Stimulated activated CD4-positive, alpha-beta T cell treated with anti-CD3 and anti-CD28 coated beads, Interleukin-4, amount 100 ng/mL, for 1 hour (primary cell): ENCODE data around the gene SDR39U1.

ENCODE experiments used
- DNase-seq: peaks from one replicate; pipeline ENCODE4 v3.0.0-alpha.2; 2020

Gene SDR39U1

DNA sequence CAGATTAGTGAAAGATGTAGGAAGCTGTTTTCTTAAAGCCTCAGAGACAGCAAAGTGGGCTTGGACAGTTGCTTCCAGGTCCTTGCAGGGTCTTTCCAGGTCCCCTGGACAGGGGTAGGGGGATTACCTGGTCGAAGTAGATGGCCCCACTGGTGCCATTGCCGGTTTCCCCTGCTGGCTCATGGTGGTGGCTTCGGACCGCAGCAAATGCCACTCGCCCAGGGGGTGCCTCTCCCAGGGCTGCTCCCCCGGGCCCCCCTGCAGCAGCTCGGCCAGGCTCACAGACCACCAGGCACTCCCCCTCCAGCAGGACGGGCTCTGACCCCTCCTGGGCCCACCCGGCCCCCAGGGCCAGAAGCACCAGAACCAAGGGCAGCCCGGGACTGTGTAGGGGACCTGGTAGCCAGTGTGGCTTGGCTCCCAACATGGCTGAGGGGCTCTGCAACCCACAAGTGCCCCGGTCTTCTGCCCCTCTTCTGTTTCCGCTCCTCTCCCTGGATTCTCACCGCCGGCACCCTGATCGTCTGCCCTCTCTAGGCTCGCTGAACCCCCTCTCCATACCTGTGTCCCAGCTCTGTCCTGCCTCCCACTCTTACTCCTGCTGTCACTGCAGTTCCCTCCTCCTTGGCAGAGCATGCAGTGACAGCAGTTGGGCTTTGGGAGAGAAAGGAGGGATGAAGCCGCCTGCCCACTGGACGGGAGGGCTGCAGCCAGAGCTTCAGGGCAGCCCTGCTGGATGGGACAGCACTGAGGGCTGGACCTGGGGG is 13.8 kb downstream of the SDR39U1 start:
- DNase-seq: no peak

DNA sequence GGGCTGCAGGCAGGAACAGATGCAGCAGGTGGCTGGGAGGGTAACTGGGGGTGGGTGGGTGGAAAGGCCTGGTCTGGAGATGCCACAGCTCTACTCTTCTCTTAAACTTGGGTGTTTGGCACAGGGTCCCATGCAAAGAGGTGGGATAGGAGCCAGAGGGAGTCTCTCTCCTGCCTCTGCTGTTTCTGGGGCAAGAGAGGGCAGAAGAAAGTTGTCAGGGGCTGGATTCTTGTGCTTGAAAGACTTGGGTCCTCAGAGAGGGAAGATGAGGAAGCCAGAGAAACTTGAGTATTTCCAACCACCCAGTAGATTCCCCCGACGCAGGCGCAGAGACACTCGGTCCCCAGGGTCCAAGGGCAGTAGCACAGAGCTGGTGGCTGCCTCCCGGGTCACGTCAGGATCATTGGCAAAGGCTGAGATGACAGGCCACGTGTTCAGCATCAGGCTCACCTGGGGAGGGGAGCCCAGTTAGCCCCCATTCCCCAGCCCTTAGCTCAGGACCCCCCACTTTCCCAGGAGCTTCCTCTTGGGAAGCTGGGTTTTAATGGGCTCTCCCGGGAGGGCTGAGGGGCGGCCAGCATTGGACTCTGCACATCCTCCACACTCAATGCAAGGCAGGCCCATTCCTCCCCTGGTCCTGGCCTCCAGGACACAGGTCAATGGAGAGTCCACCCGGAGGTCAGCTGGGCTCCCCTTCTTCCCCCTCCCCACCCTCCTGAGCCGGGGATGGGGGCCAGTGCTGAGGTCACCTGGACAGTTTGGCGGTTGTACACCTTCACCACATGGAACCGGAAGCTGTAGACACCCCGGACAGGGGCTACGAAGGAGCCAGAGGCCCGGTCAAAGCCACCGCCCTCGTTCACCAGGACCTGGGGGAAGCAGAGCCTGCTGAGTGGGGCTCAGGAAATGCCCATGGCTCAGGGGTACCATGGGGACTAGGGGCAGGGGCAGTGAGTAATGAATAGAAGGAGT is 14.8 kb downstream of the SDR39U1 start:
- DNase-seq: no peak

DNA sequence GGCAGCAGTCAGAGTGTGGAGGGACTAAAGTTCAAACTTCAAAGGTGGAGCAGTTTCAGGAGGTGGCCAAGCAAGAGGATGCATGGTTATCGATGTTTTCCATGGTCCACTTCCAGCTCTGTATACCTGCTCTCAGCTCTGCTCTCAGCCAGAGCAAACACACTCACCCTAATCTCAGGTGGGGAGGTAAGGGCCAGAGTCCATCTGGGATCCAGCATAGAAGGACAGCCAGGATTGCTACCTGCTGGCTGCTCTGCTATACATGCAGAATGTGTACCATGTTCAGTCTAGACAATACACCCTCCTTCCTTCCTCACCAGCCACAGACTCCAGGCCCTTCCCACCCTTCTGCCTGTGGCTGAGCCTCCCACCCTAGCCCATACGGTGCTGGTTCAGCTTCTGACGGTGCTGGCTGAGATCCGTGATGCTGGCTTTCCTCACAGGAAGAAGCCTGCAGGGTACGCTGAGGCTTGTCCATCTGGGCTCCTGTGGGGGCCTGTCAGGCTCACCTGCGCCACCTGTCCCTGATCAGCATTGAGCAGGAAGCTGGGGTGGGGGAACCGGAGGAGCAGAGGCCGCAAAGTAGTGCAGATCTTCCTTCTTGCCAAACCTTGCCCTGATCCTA is 15.6 kb downstream of the SDR39U1 start:
- no peak for DNase-seq

DNA sequence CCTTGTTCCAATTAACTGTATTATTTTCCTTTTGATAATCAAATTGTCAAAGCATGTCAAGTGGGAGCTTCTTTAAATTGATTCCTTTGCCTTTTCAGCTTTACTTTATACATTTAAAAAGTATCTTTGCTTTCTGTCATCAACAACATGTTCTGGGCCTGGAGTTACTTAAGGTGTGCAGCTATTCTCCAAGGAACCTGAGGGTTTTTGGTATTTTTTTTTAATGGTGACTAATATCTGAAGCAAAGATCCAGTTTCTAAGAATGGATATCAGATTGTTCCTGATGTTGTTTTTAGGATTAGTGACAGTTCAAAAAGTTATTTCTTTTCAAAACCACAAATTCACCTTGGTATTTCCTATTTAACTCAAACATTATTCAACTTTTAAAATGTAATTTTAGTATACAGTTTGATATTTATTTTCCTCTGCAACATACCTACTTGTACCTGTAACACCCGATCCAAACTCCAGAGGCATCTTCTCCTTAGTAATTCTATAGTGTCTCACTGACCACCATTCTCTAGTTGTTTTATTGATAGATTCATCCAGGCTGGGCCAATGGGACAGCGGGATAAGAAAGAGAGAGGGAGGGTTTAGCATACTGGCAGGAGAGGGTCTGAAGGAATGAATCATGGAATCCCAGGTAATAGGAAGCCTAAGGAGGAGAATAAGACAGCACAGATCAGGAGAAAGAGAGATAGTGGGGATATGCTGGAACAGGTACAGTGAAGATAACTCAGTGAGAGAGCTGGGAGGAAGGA is 16.2 kb downstream of the SDR39U1 start:
- no peak for DNase-seq

DNA sequence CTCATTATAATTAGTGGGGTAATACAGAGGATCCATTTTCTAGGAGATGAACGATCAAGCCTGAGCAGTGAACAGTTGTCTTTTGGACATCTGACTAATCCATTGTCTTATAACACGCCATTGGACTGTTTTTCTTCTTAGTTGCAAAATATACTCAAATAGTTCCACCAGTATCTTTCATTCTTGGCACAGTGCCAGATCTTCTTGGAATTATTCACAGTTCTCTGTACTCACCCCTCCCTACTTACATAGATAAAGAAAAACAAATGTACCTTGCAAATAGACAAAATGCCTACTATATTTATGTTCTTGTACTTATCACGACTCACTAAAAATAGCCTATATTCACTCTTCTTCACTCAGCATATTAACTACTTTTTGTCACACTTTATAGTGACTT is 16.9 kb downstream of the SDR39U1 start:
- DNase-seq: no peak

DNA sequence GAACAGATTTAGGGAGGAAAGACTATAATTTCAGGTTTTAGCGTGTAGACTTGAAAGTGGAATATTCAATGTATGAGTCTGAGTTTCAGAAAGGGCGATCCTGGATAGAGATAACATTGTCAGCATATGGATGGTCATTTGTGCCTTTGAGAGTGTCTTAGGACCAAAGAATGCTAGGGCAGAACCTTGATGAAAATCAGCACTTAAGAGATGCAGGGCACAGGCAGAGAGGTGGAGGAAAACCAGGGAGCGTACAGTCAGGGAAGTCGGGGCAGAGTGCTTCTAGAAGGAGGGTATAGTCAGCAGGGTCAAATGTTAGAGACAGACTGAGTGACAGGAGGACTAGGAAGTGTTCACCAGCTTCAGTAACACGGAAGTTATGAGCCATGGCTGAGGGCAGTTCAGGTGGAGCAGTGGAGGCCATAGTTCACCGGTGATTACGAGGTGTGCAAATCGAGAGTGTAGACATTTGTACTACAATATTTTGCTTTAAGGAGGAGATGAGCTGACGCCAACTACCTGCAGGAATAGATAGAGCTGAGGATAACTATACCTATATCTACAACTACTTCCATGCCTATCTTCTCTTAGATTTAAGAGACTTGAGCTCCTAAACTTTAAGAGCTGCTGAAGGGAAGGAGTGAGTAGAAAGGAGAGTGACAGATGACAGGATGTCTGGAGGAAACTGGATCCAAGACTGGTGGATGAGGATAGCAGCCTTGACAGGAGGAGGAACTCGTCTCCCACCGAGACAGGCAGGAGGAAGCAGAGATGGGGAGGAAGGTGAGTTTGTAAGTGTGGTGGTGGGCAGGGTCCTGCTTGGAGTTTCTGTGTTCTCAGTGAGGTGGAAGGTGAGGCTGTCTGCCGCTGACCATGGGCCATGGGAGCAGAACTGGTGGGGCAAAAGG is 19.6 kb downstream of the SDR39U1 start:
- DNase-seq: no peak

DNA sequence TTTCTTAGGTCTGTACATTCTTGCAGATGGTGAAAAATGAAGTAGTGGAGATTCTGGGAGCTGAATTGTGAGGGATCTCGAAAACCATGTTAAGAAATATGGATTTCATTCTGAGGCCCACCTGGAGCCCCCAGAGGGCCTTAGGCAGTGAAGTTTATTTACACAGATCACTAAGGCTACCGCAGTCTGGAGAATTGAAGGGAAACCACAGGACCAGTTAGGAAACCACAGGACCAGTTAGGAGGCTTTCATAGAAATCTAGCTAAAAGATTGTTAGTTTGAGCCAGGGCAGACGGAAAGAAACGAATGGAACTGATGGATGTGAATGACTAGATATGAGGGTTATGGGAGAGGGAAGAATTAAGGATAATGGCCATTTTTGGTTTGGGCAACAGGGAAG is 20.3 kb downstream of the SDR39U1 start:
- DNase-seq: no peak

DNA sequence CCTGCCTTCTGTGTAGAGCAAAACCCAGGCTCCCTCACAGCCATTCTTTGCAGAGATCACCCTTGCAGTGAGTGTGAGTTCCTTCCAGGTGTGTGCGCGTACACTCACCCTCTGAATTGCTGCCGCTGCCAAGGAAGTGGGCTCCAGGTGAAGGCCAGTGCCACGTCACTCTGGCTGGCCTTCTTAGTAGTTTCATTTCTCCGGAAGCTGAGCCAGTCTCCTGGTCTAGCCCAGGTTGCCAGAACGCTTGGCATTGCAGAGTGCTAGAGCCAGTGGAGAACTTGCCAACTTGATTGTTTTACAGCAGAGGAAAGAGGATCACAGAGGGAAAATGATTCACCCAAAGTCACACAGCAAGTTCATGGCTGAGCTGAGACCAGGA is 24.1 kb downstream of the SDR39U1 start:
- no peak for DNase-seq

DNA sequence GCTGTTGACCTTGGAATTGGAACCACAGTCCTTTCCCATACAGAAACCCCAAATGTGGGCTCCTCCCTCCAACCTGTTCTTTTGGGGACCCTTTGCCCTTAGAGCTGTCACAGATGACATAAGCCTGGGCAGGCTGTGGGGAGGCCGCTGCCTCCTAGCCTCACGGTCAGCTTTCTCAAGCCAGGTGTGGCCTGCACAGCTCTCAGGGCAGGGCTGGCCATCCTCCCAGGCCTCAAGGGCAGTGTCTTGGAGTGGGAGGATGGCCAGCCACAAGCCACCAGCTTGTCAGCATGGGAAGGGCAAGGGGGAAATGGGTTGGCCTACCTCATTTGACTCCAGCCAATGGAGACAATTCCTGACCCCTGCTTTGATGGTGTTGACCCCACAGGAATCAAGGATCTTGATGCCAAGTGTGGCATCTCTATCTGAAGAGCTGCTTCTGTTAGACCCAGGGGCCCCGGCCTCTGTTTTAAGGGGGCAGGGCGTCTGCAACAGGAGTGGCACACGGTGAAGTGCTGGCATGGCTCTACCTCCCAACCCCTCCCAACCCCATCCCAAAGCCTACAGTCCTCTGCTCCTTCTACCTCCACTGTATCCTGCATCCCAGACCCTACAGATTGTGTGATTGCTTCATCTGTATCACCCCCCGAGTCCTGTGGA is 24.6 kb downstream of the SDR39U1 start:
- no peak for DNase-seq

DNA sequence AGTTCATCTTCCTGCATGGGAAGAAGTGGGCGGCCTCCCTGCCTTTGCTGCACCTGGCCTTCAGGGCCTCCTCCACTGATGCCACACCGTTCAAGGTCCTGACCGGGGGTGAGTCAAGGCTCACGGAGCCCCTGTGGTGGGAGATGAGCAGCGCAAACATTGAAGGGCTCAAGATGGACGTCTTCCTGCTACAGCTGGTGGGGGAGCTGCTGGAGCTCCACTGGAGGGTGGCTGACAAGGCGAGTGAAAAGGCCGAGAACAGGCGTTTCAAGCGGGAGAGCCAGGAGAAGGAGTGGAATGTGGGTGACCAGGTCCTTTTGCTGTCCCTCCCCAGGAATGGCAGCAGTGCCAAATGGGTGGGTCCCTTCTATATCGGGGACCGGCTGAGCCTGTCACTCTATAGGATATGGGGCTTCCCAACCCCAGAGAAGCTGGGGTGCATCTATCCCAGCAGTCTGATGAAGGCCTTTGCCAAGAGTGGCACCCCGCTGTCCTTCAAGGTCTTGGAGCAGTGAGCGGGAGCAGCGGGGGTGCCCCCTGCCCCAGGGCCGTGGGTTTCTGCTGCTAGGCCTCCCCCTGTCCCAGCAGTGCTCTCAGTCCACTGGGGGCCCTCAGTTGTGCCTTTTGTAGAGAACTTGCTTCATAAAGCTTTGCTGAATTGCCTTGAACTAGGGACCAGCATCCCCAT is 25.5 kb downstream of the SDR39U1 start:
- DNase-seq: no peak

DNA sequence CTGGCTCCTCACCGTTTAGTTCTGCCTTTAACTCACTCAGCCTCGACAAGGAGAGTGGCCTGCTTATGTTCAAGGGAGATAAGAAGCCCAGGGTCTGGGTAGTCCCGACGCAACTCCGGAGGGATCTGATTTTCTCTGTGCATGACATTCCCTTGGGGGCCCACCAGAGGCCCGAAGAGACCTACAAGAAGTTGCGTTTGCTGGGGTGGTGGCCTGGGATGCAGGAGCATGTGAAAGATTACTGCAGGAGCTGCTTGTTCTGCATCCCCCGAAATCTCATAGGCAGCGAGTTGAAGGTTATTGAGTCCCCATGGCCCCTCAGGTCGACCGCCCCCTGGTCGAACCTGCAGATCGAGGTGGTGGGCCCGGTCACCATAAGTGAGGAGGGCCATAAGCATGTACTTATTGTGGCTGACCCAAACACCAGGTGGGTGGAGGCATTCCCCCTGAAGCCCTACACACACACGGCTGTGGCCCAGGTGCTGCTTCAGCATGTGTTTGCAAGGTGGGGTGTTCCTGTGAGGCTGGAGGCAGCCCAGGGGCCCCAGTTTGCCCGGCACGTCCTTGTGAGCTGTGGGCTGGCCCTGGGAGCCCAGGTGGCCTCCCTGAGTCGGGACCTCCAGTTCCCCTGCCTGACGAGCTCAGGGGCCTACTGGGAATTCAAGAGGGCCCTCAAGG is 26.2 kb downstream of the SDR39U1 start:
- DNase-seq: no peak

DNA sequence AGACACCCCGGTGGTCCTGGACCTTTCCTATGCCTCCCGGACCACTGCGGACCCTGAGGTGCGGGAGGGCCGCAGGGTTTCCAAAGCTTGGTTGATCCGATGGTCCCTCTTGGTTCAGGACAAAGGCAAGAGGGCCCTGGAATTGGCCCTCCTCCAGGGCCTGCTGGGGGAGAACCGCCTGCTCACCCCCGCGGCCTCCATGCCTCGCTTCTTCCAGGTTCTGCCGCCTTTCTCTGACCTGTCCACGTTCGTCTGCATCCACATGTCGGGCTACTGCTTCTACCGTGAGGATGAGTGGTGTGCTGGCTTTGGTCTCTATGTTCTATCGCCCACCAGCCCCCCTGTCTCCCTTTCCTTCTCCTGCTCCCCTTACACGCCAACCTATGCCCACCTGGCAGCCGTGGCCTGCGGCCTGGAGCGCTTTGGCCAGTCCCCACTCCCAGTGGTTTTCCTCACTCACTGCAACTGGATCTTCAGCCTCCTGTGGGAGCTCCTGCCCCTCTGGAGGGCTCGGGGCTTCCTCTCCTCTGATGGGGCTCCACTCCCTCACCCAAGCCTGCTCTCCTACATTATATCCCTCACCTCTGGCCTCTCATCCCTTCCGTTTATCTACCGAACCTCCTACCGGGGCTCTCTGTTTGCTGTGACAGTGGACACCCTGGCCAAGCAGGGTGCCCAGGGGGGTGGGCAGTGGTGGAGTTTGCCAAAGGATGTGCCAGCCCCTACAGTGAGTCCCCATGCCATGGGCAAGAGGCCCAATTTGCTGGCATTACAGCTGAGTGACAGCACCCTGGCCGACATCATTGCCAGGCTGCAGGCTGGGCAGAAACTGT is 26.9 kb downstream of the SDR39U1 start:
- DNase-seq: no peak

DNA sequence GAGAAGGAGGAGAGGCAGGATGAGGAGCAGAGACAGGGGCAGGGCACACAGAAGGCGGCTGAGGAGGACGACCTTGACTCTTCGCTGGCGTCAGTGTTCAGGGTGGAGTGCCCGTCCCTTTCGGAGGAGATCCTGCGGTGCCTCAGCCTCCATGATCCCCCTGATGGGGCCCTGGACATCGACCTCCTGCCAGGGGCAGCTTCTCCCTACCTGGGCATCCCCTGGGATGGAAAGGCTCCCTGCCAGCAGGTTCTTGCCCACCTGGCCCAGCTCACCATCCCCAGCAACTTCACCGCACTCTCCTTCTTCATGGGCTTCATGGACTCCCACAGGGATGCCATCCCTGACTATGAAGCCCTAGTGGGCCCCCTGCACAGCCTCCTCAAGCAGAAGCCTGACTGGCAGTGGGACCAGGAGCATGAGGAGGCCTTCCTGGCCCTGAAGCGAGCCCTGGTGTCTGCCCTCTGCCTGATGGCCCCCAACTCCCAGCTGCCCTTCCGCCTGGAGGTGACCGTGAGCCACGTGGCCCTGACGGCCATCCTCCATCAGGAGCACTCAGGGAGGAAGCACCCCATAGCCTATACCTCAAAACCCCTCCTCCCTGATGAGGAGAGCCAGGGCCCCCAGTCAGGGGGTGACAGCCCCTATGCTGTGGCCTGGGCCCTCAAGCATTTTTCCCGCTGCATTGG is 27.7 kb downstream of the SDR39U1 start:
- DNase-seq: no peak

DNA sequence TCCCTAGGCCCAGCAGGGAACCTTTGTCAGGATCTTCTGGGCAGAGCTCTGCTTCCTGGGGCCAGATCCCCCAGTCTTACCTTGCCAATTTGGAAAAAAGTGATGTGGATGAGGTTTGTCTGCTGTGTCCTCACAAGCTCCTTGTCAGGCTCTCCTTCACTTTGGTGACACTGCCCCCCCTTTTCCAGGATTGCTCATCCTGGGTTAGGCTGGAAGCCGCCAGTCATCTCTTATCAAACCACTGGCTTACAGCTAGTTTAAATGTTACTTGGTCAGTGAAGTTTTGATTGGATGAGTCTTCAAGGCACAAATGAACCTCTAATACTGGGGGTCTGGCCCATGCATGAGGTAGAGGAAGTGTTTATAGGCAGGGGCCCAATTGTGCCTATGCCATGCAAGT is 28.5 kb downstream of the SDR39U1 start:
- no peak for DNase-seq

DNA sequence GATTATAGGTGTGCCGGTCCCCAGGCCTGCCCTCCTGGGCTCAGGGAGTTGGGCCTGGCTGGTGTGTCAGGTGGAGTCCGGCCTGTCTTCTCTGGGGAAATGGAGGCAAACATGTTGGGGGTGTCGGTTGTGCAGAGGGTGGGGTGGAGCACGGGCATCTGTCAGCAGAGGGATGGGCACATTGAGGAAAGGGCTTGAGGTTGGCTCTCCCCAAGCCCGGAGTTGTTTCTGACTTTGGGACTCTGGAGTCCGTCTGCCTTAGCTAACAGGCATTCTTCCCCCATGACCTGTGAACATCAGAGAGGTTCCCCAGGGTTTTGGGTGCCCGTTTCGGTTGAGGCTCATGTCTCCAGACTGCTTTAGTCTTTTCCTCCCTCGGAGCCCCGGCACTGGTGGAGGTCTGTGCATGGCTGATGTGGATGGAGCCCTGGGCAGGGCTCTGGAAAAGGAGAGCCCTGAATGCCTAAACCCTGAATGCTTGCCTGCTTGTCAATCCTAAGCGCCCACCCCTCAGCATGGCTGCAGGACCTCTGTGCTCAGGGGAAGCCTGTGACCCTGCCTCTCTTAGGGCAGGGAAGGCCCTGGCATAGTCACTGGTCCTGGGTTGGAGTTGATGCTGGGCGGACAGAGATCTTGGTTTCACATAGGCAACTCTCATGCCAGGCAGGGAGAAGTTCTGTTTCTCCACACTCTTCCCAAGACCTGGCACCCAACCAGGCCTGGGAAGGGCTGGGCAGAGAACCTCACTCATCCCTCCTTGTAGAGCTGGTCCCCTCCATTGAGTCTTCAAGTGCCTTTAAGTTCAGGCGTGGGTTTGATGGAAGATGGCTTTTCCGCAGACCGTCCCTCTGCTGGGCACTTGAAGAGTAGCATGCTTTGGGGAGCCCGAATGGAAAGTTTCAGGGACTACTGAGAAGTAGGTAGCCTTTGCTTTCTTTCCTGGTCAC is 30.9 kb downstream of the SDR39U1 start:
- DNase-seq: peak; percentile 23

DNA sequence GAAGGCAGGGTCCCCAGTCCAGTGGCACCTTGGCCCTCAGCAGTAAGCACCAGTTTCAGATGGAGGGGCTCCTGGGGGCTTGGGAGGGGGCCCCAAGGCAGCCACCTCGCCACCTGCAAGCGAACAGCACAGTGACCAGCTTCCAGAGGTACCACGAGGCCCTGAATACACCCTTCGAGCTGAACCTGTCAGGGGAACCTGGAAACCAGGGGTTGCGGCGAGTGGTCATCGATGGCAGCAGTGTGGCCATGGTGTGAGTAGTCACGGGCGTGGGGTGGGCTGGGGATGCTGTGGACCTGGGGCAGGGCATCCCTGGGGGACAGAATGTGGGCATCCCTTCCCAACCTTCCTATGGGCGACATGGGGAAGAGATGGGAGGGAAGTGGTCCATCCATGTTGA is 32.6 kb downstream of the SDR39U1 start:
- no peak for DNase-seq

DNA sequence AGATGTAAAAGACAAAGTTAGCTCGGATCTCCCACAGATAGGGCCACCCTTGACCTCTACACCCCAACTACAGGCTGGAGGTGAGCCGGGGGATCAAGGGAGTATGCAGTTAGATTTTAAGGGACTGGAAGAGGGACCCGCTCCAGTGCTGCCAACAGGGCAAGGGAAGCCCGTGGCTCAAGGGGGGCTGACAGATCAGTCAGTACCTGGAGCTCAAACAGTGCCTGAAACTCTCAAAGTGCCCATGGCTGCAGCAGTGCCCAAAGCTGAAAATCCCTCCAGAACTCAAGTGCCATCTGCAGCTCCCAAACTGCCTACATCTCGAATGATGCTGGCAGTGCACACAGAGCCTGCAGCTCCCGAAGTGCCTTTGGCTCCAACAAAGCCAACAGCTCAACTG is 33.4 kb downstream of the SDR39U1 start:
- DNase-seq: no peak
